HUES48 (cell line): ENCODE measurements around the gene ABI3BP.

Source experiments
- H3K27ac ChIP-seq: one replicate; pipeline ENCODE4 v1.7.0; 2013; ENCODE audit warnings: low read depth, low read length, inconsistent platforms
- H3K27me3 ChIP-seq: 2 replicates; pipeline ENCODE4 v1.6.1; 2013; ENCODE audit warnings: mild to moderate bottlenecking, low read length; ENCODE audit not compliant: control insufficient read depth, insufficient read depth
- H3K36me3 ChIP-seq: 2 replicates; pipeline ENCODE4 v1.6.1; 2013; ENCODE audit warnings: low read length; ENCODE audit not compliant: control insufficient read depth, insufficient read depth
- H3K4me1 ChIP-seq: 2 replicates; pipeline ENCODE4 v1.6.1; 2013; ENCODE audit warnings: mild to moderate bottlenecking, low read length; ENCODE audit not compliant: control insufficient read depth, insufficient read depth
- H3K4me3 ChIP-seq: 2 replicates; pipeline ENCODE4 v1.5.1; 2013; ENCODE audit warnings: mild to moderate bottlenecking, low read depth, low read length
- H3K9ac ChIP-seq: 2 replicates; pipeline ENCODE4 v1.6.1; 2013; ENCODE audit warnings: mild to moderate bottlenecking, low read depth, low read length, moderate library complexity
- H3K9me3 ChIP-seq: 2 replicates; pipeline ENCODE4 v1.6.1; 2013; ENCODE audit warnings: low read length; ENCODE audit not compliant: control insufficient read depth, insufficient read depth

ABI3BP gene

DNA sequence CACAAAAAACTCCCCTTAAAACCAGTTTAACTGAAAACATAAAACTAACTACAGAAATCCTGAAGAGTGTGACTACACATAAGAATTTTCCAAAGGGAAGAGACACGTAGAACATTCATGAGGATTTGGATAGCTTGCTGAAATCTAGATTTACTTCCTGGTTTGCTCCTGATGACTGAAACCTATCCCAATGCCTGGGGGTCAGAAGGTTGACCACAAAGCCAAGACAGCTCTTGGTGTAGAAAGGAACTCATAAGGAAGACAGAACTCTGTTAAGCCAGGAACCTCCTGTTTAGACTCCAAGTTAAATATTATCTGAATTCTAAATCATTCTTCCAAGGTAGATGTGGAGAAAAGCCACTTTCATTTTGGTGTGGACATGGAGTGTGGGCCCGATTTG is 191.1 kb downstream of the ABI3BP start:
- no peaks in the 10 kb centered on the region for H3K27me3 ChIP-seq
- no peak overlapping the region for H3K4me3 ChIP-seq
- H3K9me3 ChIP-seq: no peaks in the 10 kb centered on the region
- no peak overlapping the region for H3K27ac ChIP-seq
- H3K36me3 ChIP-seq: no peaks in the 10 kb centered on the region
- no peaks in the 10 kb centered on the region for H3K4me1 ChIP-seq
- no peak overlapping the region for H3K9ac ChIP-seq

DNA sequence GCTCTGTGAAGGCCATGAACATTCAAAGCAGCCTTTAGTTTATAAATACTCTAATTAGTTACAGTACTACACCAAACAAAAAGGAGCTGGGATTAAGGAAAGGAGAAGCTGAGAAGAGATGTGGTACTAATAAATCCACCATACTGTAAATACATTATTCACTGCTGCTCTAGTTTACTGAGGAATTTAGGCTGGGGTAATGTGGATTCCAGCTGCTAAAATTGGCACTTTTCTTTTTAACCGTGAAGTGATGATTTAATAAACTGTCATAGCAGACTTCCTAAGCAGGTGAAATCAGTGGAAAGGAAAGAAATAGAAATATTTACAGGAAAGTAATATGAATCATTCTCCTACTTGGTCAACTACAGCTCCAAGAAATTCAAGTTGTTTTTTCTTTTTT is 195.2 kb downstream of the ABI3BP start:
- no peaks in the 10 kb centered on the region for H3K36me3 ChIP-seq
- 0 out of 2 replicates have a peak, but pooled peaks cover 4% of the 10 kb centered on the region for H3K4me1 ChIP-seq
- no peaks in the 10 kb centered on the region for H3K9me3 ChIP-seq

DNA sequence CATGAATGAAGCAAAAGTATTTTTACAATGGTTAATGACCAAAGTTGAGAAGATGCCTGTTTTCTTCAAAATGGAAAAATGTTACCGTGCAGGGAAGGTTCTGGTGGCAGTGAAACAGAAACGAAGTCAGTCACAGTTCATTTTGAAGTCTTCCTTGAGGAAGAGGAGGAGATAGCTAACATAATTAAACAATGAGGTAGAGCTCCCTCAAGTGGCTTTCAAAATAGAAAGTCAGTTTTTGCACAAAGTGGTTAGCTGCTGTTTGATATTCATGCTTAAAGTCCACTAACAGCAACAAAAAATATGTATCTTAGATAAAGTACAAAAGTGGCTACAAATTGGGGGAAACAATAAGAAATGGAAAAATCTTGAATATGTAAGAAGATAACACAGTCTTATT is 196.7 kb downstream of the ABI3BP start:
- H3K9ac ChIP-seq: no peak overlapping the region
- no peak overlapping the region for H3K4me3 ChIP-seq

More for the DNA sequence above, 195.2 kb downstream of the ABI3BP start:
- H3K27me3 ChIP-seq: no peaks in the 10 kb centered on the region
- no peak overlapping the region for H3K27ac ChIP-seq
- H3K9ac ChIP-seq: no peak overlapping the region
- no peak overlapping the region for H3K4me3 ChIP-seq

DNA sequence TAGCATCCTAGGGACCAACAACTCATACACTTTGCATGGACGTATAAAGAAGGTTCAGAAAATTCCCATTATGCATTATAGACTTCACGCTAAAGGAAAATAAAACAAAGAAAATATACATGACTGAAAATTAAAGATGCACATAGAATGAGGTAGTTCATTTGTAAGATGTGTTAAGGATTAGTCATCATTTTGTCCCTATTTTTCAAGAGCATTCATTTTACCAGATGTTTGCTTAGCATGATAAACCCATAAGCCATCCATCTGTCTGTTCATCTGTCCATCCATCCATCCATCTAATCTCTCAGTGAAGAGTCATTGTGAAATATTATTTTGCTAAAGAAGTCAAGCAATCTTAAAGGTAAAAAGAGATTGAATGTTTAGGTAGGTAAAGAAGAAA is 203.6 kb downstream of the ABI3BP start:
- H3K4me1 ChIP-seq: 0 out of 2 replicates have a peak, but pooled peaks cover 6% of the 10 kb centered on the region
- H3K4me3 ChIP-seq: no peak overlapping the region
- no peaks in the 10 kb centered on the region; the same call in 1 of the 2 replicates for H3K9me3 ChIP-seq
- H3K27me3 ChIP-seq: no peaks in the 10 kb centered on the region
- no peak overlapping the region for H3K27ac ChIP-seq
- H3K36me3 ChIP-seq: no peaks in the 10 kb centered on the region
- no peak overlapping the region for H3K9ac ChIP-seq

More for the DNA sequence above, 196.7 kb downstream of the ABI3BP start:
- no peak overlapping the region for H3K27ac ChIP-seq
- no peaks in the 10 kb centered on the region for H3K36me3 ChIP-seq
- no peaks in the 10 kb centered on the region for H3K9me3 ChIP-seq
- H3K4me1 ChIP-seq: 0 out of 2 replicates have a peak, but pooled peaks cover 6% of the 10 kb centered on the region
- H3K27me3 ChIP-seq: no peaks in the 10 kb centered on the region

DNA sequence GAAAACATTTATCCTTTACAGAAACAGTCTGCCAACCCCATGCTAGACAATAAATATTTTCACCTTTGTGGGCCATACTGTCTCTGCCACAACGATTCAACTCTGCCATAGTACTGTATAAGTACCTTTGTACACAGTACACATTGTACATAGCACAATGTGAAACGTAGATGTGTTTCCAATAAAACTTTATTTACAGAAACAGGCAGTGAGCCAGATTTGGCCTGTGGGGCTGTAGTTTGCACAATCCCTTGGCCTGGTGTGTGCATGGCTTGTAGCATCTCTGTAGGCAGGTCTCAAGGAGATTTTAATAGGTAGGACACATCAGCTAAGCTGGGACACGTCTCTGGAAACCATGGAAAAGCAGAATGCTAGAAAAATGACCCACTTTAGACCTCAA is 209.6 kb downstream of the ABI3BP start:
- Histone ChIP-seq H3K9me3 (no peaks in the 10 kb centered on the region; the same call in 1 of the 2 replicates), H3K27me3 (no peaks in the 10 kb centered on the region), H3K9ac (no peak overlapping the region), H3K4me1 (no peaks in the 10 kb centered on the region), H3K27ac (no peak overlapping the region), H3K4me3 (no peak overlapping the region), H3K36me3 (no peaks in the 10 kb centered on the region)

DNA sequence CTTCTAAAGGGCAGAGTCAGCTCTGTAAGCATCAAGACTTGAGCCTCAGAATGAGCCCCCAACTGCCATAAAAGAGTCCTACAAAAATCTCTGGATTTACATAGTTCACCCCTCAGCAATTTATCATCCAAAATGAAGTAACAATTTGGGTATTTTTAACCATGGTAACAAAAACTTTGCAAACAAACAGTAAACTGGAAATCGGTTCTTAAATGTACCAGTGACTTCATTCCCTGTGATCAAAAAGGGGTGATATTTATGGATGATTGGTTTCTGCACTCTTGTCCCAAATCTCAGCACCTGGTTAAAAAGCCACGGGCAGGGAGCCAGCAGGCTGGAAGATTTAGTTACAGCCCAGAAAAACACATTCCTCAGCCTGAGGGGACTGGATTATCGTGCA is 210.3 kb downstream of the ABI3BP start:
- Histone ChIP-seq H3K9me3 (no peaks in the 10 kb centered on the region; the same call in 1 of the 2 replicates), H3K4me3 (no peak overlapping the region), H3K4me1 (no peaks in the 10 kb centered on the region), H3K27me3 (no peaks in the 10 kb centered on the region), H3K9ac (no peak overlapping the region), H3K27ac (no peak overlapping the region), H3K36me3 (no peaks in the 10 kb centered on the region)

DNA sequence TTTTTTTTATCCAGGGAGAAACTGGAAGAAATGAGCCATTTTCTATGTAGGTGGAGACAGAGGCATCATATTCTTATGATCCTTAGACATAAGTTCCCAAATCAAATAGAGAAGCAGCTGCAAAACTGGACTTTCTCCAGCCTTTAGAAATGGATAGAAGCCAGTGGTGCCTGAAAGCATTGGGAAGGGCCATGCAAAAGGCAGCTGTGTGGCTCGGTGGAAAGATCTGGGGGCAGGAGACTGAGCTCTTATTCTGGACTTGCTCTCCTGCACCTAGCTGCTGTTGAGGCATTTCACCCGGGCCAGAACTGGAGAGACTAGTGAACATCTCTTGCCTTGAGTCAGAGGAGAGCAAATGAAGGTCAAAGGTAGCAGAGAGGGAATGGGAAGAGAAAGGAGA is 210.9 kb downstream of the ABI3BP start:
- H3K9me3 ChIP-seq: no peaks in the 10 kb centered on the region; the same call in 1 of the 2 replicates
- H3K36me3 ChIP-seq: no peaks in the 10 kb centered on the region
- H3K27me3 ChIP-seq: no peaks in the 10 kb centered on the region
- H3K4me1 ChIP-seq: no peaks in the 10 kb centered on the region
- H3K27ac ChIP-seq: no peak overlapping the region
- H3K4me3 ChIP-seq: no peak overlapping the region
- no peak overlapping the region for H3K9ac ChIP-seq

DNA sequence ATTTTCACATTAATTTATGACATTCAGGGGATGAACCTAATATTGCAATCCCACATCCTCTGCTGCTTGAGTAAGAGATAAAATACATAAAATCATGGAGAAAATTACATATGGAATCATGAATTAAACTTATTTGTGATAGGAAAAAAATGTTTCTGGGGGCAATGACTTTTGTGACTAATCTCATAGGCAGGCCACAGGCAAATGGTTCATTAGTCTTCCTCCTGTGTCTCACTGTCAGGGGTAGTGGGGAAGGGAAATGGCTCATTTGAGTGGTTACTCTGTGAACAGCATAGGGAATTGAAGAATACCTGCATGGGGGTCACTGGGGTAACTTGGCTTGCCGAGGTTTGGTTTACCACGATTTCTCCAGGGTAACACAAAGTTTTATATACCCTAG is 211.9 kb downstream of the ABI3BP start:
- no peaks in the 10 kb centered on the region; the same call in 1 of the 2 replicates for H3K9me3 ChIP-seq
- H3K4me3 ChIP-seq: no peak overlapping the region
- no peaks in the 10 kb centered on the region for H3K36me3 ChIP-seq
- no peak overlapping the region for H3K27ac ChIP-seq
- H3K4me1 ChIP-seq: no peaks in the 10 kb centered on the region
- no peak overlapping the region for H3K9ac ChIP-seq
- no peaks in the 10 kb centered on the region for H3K27me3 ChIP-seq

DNA sequence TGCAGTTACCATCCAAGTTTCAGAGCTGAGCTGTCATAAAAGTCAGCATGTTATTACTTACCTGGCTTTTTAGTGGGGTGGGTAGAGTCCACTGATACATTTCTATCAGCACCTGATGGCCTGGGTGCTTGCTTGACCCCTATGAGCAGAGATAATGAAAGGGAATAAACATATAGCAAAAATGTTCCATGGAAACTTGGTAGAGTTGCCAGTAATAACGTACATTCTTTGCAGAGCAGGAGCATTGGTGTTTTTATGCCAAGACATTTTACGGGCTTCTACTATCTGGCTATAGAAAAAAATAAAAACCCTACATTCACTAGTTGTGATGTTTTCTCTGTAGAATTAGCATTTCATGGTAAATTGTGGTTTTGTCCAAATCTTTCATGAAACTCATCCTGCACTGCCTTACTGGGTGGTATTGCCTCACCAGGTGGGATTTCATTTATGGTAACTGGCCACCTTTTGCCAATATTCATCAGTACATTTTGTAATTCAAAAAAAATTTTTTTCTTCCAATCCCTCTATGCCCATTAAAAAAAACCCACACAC is 213.1 kb downstream of the ABI3BP start:
- no peak overlapping the region for H3K9ac ChIP-seq
- H3K36me3 ChIP-seq: no peaks in the 10 kb centered on the region
- H3K27me3 ChIP-seq: no peaks in the 10 kb centered on the region
- H3K4me3 ChIP-seq: no peak overlapping the region
- H3K9me3 ChIP-seq: no peaks in the 10 kb centered on the region; the same call in 1 of the 2 replicates
- H3K27ac ChIP-seq: no peak overlapping the region
- no peaks in the 10 kb centered on the region for H3K4me1 ChIP-seq

DNA sequence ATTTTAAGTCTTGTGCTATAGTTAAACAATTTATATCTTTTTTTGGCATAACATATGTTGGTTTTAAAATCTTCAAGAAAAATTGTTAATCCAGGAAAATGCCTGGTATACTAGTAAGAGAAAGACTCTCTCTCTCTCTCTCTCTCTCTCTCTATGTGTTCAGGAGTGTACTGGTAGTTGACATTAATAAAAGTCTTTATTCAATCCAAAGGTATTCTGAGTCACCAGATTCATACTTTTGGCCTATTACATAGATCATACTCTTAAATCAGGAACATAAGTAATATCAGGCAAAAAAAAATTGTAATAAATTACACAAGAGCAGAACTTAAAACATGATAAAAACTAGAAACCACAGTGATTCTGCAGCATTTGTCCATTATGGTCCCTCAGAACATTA is 213.7 kb downstream of the ABI3BP start:
- H3K4me1 ChIP-seq: no peaks in the 10 kb centered on the region
- no peak overlapping the region for H3K4me3 ChIP-seq
- no peaks in the 10 kb centered on the region for H3K27me3 ChIP-seq
- no peak overlapping the region for H3K27ac ChIP-seq
- no peaks in the 10 kb centered on the region for H3K9me3 ChIP-seq
- no peak overlapping the region for H3K9ac ChIP-seq
- H3K36me3 ChIP-seq: no peaks in the 10 kb centered on the region

DNA sequence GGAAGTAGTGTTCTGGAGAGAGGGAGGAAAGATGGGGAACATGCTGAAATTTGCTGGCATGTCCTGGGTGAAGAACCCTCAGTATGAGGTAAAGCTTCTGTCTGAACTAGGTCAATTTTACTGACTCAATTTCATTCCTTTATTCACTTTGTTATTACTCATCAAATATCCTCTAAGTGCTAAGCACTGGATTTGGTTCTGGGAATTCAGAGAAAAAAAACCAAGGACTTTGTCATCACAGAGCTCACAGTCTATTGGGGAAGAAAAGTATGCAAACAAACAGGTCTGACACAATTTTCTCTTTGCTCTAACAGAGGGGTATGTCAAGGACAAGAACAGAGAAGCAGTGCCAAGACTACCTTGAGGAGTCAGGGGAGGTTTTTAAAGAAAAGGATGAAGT is 215.9 kb downstream of the ABI3BP start:
- H3K27me3 ChIP-seq: no peaks in the 10 kb centered on the region
- H3K4me3 ChIP-seq: no peak overlapping the region
- no peaks in the 10 kb centered on the region for H3K9me3 ChIP-seq
- H3K9ac ChIP-seq: no peak overlapping the region
- no peak overlapping the region for H3K27ac ChIP-seq
- H3K4me1 ChIP-seq: no peaks in the 10 kb centered on the region
- H3K36me3 ChIP-seq: no peaks in the 10 kb centered on the region
